GM20431 (cell line): Measurements from ENCODE around the gene INSM1.

Experiments
- in situ Hi-C: fragments of 300-500 bp; cut with MseI, MboI; formaldehyde crosslinking; loops from one replicate; pipeline ENCODE4 v1.15.0; 2020; ENCODE audit warnings: low sequenced_read_pairs; ENCODE audit not compliant: unreplicated experiment

Gene INSM1

GRCh38 chr20:20359628-20360027 lies 8.3 kb upstream of the INSM1 start:
- in situ Hi-C loops: loop anchor here (25.0 kb wide), 1 partner anchor 203 kb away; no protein-coding TSS in a partner anchor

- in situ Hi-C loops: loop anchor here (25.0 kb wide), 1 partner anchor 202 kb away; no protein-coding TSS in a partner anchor
These were observed 7.4 kb upstream of the INSM1 start for GRCh38 chr20:20360464-20360863.

GRCh38 chr20:20362774-20363433 lies 5.0 kb upstream of the INSM1 start:
- in situ Hi-C loops: loop anchor here (25.0 kb wide), 1 partner anchor 199 kb away; no protein-coding TSS in a partner anchor

DNA sequence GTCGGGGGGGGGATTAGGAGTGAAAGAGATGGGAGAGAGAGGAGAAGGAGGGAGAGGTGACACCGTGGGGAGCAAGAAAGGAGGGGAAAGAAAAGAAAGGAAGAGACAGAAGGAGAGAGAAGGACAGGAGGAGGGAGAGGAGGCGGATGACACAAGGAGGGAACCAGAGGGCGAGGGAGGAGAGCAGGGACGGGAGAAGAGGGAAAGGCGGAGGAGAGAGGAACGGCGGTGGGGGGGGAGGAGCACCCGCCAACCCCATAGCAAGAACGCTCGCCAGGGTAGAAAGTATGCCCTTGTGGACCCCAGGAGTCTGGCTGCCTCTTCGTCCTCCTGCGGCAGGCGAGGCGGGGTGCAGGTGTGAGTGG lies 4.5 kb upstream of the INSM1 start:
- in situ Hi-C loops: loop anchor here (25.0 kb wide), 1 partner anchor 199 kb away; no protein-coding TSS in a partner anchor

GRCh38 chr20:20363799-20364592 lies 3.9 kb upstream of the INSM1 start:
- in situ Hi-C loops: loop anchor here (25.0 kb wide), 1 partner anchor 198 kb away; no protein-coding TSS in a partner anchor

GRCh38 chr20:20364593-20365479 lies 3.1 kb upstream of the INSM1 start:
- in situ Hi-C loops: loop anchor here (25.0 kb wide), 1 partner anchor 197 kb away; no protein-coding TSS in a partner anchor

DNA sequence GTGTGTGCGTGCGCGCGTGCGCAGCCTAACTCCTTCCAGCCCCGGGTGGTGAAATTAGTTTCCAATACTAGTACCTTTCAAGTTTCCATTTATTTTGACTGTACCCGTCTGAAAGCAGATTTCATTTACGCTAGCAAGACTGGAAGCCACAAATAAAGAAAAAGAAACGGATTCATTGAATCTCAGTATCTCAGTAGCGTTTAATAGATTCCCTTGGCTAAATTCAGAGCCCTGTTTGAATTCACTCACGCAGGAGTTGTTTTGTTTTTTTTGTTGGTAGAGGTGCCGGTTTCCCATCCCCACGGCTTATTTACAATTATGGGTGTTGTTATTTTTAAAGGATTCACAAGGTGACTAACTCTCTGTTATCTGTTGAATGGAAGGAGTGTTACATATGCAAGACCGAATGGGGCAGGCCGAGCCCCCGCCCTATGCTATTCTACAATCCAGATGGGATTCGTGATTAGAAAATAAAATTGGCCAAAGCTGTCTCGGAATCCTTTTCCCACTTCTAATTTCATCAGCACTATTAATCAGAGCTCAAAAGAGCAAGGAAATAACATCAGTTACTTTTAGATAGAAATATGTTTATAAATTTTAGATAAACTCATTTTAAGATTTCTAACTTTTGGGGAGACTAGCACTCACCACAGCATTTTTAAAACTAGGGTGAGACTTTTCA lies 2.3 kb upstream of the INSM1 start:
- in situ Hi-C loops: loop anchor here (25.0 kb wide), 1 partner anchor 197 kb away; no protein-coding TSS in a partner anchor

- in situ Hi-C loops: loop anchor here (25.0 kb wide), 1 partner anchor 196 kb away; no protein-coding TSS in a partner anchor
These were observed 1.4 kb upstream of the INSM1 start for GRCh38 chr20:20366551-20366875.

- in situ Hi-C loops: loop anchor here (25.0 kb wide), 1 partner anchor 195 kb away; no protein-coding TSS in a partner anchor
These were observed 879 bp upstream of the INSM1 start for GRCh38 chr20:20366876-20367574.

- in situ Hi-C loops: loop anchor here (25.0 kb wide), 1 partner anchor 194 kb away; no protein-coding TSS in a partner anchor
These were observed 730 bp downstream of the INSM1 start for GRCh38 chr20:20368418-20369249.

DNA sequence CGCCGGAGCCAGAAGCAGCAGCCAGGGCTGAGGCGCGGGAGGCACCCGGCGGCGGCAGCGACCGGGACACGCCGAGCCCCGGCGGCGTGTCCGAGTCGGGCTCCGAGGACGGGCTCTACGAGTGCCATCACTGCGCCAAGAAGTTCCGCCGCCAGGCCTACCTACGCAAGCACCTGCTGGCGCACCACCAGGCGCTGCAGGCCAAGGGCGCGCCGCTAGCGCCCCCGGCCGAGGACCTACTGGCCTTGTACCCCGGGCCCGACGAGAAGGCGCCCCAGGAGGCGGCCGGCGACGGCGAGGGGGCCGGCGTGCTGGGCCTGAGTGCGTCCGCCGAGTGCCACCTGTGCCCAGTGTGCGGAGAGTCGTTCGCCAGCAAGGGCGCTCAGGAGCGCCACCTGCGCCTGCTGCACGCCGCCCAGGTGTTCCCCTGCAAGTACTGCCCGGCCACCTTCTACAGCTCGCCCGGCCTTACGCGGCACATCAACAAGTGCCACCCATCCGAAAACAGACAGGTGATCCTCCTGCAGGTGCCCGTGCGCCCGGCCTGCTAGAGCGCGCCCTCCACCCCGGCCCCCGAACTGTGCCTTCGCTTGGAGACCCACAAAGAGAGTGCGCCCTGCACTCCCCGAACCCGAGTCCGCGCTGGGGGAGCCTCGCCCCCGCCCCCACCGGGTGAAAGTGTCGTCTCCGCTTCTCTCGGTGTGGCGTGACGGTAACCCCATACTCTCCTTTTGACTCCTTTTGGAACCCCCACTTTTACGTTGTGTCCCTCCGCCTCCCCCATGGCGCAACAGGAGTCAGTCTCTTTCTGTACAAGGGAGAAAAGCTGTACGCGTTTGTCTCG lies 1.6 kb downstream of the INSM1 start:
- in situ Hi-C loops: loop anchor here (25.0 kb wide), 1 partner anchor 193 kb away; no protein-coding TSS in a partner anchor

GRCh38 chr20:20370094-20370575 lies 2.2 kb downstream of the INSM1 start:
- in situ Hi-C loops: loop anchor here (25.0 kb wide), 1 partner anchor 192 kb away; no protein-coding TSS in a partner anchor

GRCh38 chr20:20371083-20371482 lies 3.2 kb downstream of the INSM1 start:
- in situ Hi-C loops: loop anchor here (25.0 kb wide), 1 partner anchor 191 kb away; no protein-coding TSS in a partner anchor

- in situ Hi-C loops: loop anchor here (25.0 kb wide), 1 partner anchor 191 kb away; no protein-coding TSS in a partner anchor
These were observed 3.8 kb downstream of the INSM1 start for GRCh38 chr20:20371681-20372080.

DNA sequence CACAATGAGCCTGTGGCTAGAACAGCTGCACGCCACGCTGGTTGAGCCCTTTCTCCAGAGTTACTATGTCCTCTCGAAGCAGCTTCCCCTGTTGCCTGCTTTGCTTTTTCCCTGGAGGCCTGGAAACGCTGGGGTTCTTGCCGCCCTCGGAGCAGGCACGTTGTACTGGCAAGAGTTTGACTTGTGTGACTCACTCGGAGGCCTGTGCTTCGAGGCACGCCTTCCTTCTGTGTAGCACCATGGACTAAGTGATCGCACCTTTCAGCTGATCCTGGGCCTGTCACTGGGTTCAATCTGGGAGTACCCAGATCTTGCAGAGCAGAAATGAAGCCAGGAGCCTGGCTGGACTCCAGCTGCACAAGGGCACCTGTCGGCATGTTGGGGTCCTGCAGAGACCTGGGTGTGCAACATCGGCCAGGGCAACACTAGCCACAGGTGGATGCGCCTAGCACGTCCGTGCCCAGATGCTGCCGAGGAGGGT lies 5.2 kb downstream of the INSM1 start:
- in situ Hi-C loops: loop anchor here (25.0 kb wide), 1 partner anchor 189 kb away; no protein-coding TSS in a partner anchor

DNA sequence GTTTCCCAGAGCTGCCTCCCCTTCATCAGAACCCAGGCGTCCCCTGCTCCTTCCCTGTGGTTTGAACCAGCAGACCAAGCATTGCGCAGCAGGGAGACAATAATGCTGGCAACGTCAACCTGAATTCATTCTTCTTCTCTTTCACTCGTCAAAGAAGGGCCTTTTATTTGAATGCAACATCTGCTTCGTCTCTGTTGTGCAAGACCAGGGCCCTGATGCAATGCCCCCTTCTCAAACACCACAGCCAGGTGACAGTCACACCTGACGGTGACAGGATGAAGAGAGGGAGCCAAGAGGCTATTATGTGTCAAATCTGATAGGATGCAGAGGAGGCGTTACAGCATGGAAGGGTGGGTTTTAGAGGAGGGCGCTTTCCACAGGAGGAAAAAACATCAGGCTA lies 8.0 kb downstream of the INSM1 start:
- in situ Hi-C loops: no loop called here

DNA sequence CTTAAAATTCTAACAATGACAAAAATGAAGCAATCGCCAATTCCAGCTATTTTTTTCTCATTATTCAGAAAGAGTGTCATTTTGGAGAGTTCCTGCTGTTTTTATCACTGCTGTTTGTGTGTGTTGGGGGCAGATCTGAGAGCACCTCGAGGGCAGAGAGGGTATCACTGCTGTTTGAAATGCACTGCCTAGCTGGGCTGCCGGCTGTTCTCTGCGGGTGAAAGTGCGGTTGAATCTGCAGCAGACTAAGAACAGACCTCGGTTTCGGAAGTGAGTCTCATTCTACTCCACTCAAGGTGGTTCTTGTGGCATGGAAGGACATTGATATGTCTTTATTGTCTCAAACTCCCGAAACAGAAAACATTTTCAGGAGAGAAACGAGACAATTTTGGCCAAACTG lies 18.3 kb downstream of the INSM1 start:
- in situ Hi-C loops: no loop called here
